Activated CD4-positive, alpha-beta T cell treated with anti-CD3 and anti-CD28 coated beads, Interleukin-2, amount 50 U/mL, for 48 hours (primary cell): ENCODE measurements around the gene ZNF525.
"Not testable (repeated sequence)": the region's sequence is repeated elsewhere in the genome, so short reads cannot be mapped to it uniquely, and the experiment has no call there.

Experiments
- DNase-seq, 2 experiments: peaks; one replicate each; pipeline ENCODE4 v3.0.0-alpha.2; 2020

The ZNF525 gene

DNA sequence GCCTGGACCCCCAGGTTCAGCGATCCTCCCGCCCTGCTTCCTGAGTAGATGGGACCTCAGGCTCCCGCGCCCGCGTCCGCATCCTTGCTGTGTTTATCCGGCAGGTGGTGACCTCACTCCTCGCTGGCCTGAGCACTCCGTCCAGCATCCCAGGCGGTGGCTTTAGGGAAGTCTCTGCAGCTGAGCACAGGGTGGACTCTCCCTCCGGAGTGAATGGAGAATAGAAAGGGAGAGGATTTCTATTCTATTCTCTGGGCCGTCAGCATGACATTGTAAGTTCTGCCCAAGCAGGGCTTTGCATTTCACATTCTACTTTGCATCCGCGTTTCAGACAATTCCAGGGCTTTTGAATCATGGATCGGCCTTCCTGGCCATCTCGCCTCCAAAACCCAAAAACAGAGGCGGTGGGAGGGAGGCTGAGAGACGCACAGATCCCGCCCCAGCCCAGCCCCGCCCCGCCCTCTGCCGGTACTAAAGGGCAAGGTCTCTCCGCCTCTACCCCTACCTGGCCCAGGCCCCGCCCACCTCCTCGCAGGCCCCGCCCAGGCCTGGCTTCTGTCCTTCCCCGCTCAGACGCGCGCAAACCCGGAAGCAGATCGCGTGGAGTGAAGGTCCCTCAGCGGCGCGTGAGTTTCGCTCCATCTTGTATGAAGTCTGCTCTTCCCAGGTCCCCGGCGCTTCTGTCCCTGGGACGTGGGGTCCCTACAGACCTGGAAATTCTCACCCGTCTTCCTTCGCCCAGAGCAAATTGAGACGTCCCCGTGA is at the start of gene ZNF525:
Gene ZNF525 (plus strand): TSS at position 572 of the 765 bp plus-strand sequence. CDS start 6,577 bp downstream, outside the sequence.
- peak; percentile 97 for DNase-seq

DNA sequence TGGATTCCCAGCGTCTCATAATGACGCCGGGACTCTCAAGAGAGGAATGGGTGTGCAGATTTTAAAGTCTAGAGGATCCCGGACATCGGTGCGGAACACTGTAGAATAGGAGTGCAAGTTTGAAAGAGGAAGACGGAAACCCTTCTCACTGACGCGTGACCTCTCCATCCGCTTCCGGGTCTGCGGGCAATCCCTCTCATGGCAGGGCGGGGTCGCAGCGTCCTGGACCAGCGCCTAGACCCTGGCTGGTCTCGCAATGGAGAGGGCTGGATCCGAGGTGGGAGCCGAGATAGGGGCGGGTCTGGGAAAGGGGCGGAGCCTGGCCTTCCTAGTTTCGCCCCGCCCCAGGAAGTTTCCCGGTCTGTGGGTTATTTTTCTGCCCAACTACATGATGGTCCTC is 36.5 kb upstream of the ZNF525 start:
- DNase-seq = peak in 1 of 2 experiments; percentile 6

DNA sequence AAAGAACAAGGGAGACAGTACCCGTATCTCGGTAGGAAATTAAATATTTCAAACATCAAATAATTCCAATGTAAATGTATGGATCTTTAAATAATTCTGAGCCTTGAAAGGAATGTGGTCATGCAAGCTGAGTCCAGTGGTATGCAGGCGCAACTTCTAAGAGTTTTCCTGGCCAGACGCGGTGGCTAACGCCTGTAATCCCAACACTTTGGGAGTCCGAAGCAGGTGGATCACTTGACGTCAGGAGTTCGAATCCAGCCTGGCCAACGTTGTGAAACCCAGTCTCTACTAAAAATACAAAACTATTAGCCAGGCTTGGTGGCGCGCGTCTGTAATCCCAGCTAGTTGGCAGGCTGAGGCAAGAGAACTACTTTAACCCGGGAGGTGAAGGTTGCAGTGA is 33.0 kb upstream of the ZNF525 start:
- no peak for DNase-seq

DNA sequence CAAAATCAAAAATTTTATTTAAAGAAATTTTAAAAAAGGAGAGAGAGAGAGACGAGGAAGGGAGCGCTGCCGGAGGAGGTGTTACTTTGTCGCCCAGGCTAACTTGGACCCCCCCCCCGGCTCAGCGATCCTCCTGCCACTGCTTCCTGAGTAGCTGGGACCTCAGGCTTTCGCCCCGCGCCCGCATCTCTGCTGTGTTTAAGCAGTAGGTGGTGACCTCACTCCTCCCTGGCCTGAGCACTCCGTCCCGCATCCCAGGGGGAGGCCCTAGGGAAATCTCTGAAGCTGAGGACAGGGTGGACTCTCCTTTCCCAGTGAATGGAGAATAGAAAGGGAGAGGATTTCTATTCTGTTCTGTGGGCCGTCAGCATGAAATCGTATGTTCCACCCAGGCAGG is 32.4 kb upstream of the ZNF525 start:
- DNase-seq = peak; percentile 19 to 39

DNA sequence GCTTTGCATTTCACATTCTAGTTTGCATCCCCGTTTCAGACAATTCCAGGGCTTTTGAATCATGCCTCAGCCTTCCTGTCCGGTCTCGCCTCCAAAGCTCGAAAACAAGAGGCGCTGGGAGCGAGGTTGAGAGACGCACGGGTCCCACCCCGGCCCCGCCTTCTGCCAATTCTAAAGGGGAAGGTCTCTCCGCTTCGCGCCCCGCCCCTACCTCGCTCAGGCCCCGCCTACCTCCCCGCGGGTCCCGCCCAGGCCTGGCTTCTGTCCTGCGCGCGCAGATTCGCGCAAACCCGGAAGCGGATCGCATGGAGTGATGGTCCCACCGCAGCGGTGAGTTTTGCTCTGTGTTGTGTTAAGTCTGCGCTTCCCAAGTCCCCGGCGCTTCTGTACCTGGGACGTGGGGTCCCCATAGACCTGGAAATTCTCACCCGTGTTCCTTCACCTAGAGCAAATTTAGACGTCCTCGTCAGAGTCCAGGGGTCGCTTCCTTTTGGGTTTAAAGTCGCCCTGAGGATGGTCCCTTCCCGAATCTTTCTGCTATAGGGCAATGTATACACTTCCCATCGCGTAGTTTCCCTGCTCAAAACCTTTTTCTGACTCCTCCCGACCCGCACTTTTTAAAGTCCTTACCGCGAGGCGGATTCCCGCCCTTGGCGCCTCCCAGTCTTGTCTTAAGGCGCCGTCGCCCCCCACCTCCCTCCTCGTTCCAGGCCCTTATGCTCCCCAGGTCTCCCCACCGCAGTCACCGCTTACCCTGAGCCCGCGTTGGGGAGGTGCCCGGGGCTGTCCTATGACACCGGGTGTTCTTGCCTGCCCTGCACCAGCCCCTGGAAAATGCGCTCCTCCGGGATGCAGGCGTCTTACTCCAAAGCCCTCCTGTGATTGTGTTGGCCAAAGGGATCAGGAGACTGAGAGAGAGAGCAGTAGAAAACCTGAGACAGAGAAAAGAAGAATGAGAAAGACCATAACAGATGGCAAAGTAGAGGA is 31.7 kb upstream of the ZNF525 start, which contains the start of gene ZNF845:
Gene ZNF845 (plus strand): TSS at position 287 of the 987 bp plus-strand sequence. CDS start 7,559 bp downstream, outside the sequence.
- peak; percentile 96 for DNase-seq

DNA sequence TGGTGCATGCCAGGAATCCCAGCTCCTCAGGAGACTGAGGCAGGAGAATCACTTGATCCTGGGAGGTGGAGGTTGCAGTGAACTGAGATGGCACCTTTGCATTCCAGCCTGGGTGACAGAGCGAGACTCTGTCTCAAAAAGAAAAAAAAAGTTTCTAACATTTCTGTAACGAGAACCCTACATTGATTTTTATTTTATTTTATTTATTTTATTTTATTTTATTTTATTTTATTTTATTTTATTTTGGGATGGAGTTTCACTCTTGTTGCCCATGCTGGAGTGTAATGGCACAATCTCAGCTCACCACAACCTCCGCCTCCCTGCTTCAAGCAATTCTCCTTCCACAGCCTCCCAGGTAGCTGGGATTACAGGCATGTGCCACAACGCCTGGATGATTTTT is 21.1 kb upstream of the ZNF525 start:
- DNase-seq = not testable (repeated sequence)

DNA sequence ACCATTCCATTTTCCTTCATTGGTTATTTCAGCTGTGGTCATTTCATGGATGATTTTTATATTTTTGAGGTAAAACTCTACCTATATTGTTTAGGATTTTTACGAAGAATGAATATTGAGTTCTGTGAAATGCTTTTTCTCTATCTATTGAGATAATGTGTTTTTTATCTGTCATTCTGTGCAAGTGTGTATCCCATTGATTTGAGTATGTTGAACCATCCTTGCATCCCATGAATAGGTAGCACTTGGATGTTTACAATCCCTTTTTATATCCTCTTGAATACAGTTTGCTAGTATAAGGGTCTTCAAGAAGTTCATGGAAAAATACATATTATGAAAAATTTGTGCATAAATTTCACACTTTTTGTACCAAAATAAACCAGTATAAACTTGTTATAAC is 9.8 kb upstream of the ZNF525 start:
- DNase-seq = no peak

DNA sequence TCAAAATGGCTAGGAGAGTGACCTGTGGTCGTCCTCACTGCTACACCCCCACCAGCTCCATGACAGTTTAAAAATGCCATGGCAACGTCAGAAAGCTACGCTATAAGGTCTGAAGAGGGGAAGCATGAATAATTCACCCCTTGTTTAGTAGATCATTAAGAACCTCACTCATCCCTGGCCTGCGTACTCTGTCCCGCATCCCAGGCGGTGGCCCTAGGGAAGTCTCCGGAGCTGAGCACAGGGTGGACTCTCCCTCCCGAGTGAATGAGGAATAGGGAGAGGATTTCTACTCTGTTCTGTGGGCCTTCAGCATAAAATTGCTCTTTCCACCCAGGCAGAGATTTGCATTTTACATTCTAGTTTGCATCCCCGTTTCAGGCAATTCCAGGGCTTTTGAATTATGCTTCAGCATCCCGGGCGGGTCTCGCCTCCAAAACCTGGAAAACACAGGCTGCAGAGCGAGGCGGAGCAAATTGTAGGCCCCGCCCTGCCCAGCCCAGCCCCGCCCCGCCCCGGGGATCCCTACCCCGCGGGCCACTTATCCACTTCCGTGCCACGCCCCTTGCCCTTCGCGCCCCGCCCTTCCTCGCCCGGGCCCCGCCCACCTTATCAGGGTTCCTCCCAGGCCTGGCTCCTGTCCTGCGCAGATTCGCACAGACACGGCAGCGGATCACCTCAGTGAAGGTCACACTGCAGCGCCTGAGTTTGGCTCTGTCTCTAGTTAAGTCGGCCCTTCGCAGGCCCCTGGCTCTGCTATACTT is 7.5 kb upstream of the ZNF525 start:
- no peak for DNase-seq

DNA sequence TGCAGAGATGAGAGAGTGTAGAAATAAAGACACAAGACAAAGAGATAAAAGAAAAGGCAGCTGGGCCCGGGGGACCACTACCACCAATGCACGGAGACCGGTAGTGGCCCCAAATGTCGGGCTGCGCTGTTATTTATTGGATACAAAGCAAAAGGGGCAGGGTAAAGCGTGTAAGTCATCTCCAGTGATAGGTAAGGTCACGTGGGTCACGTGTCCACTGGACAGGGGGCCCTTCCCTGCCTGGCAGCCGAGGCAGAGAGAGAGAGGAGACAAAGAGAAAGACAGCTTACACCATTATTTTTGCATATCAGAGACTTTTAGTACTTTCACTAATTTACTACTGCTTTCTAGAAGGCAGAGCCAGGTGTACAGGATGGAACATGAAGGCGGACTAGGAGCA is 5.4 kb upstream of the ZNF525 start:
- DNase-seq = not testable (repeated sequence)

DNA sequence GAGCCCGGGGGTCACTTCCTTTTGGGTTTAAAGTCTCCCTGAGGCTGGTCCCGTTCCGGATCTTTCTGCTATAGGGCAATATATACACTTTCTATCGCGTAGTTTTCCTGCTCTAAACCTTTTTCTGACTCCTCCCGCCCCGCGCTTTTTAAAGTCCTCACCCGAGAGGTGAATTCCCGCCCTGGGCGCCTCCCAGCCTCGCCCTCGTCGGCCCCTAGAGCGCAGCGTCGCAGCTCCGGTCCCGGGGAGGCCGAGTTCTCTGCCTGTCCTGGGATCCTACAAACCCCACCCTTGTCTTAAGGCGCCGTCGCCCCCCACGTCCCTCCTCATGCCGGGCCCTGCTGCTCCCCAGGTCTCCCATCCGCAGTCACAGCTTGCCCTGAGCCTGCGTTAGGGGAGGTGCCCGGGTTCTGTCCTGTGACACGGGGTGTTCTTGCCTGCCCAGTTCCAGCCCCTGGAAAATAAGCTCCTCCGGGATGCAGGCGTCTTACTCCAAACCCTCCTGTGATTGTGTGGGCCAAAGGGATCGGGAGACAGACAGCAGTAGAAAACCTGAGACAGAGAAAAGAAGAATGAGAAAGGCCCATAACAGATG is 491 bp downstream of the ZNF525 start:
- DNase-seq = peak; percentile 44 to 53

DNA sequence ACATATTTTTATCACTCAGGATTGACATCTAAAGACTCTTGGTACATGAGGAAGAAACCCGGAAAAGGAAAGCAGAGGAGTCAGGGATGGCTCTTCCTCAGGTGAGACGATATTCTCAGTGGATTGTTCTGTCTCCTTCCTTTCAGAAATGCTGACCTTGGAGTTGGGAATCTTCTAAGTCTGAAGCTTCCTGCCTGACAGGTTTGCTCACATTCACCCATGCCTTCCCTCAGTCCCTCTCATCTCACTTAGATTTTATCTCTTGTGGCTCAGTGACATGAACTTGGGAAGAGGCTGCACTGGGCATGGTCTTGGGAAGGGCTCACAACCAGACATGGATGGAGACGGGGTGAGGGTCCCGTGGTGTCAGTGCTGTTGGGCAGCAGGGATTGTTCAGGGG is 6.7 kb downstream of the ZNF525 start:
- DNase-seq = no peak

DNA sequence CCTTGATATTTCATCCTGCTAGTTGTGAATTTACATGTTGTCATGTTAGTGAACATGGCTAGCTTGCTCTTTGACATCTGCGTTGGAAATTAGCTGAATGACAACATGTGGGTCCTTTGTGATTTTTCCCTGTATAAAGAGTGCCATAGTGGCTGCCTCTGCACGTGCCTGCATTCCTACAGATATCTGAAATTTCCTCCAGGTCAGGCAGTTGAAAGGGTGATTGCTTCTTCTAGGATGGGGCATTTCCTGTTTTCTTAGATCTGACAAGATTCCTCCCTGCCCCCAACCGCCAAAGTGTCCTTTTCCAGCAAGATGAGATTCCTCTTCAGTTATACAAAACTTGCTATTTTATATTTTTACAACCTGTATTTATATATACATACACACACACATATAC is 8.8 kb downstream of the ZNF525 start:
- no peak for DNase-seq

DNA sequence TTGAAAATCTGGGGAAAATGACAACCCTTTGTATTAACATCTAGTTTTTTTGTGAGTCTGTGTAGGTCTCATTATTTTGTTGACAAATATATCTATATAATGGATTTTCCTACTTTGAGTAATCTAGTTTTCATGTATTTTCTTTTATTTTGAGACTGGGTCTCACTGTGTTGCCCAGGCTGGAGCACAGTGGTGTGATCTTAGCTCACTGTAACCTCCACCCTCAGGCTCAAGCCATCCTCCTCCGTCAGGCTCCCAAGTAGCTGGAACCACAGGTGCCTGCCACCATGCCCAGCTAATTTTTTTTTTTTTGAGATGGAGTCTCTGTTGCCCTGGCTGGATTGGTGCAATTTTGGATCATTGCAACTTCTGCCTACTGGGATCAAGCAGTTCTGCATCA is 9.2 kb downstream of the ZNF525 start:
- DNase-seq = no peak

DNA sequence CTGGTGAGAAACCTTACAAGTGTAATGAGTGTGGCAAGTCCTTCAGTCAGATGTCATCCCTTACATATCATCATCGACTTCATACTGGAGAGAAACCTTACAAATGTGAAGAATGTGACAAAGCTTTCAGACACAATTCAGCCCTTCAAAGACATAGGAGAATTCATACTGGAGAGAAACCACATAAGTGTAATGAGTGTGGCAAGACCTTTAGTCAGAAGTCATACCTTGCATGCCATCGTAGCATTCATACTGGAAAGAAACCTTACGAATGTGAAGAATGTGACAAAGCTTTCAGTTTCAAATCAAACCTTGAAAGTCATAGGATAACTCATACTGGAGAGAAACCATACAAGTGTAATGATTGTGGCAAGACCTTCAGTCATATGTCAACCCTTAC is 15.9 kb downstream of the ZNF525 start:
- no peak for DNase-seq

DNA sequence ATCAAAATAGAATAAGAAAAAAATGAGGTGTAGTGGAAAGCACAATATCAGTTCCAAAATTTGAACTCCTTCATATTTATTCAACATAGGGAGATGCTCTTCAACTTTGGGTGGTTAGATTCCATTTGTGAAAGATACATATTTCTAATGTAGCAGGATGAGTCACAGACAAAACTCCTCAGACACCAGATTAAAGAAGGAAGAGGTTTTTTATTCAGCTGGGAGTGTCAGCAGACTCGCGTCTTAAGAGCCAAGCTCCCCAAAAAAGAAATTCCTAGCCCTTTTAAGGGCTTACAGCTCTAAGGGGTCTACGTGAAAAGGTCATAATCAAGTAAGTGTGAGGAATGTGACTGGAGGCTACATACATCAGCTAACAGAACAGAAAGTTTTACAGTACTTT is 22.7 kb downstream of the ZNF525 start:
- no peak for DNase-seq

DNA sequence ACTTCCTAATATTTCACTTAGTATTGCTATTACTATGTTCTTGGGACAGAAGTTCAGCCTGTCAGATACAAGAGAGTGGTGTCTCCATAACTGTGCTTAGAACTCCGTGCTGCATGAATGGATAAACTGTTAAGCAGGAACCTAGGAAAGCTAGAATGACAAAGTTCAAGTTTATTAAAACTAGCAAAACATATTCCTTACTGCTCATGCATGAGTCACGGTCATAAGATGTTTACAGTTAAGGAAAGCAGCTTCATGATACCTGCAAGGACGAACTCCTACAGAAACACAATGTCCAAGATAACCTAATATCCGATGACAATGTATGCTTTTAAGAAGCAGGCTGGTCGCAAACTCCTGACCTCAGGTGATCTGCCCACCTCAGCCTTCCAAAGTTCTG is 23.4 kb downstream of the ZNF525 start:
- no peak for DNase-seq

DNA sequence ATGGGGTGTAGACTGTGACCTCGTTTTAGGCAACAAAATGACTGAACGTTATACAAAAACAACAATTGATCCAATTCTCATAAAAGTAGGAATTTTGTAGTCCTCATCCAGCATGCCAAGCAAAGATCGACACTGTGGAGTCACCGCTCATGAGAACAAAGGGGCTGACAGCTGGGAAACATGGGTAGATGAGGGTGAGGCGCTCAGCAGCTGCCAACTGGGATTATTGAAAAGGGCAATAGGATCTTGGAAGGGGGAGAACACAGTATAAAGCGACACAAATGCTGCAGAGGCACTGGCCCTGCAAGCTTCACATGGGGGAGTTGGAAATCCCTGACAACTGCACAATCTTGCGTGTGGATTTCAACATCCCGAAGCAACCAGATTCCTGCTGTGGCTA is 24.1 kb downstream of the ZNF525 start:
- no peak for DNase-seq

DNA sequence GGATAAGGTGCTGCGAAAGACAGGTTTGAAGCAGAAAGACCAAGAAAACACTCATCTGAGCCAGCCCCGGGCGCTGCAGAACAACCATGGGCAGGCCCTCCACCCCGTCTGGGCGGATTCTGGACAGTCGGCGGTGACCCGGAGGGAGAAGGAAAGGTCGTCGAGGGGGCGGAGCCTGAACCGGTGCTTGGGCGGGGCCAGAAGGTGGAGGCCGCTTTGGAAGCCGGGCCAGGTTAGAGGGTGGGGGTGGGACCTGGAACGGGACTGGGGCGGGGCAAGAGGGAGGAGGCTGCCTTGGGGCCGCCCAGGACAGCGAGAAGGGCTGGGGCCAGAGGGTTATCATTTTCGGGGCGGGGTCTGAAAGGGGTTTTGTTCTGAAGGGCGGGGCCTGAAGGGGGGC is 24.5 kb downstream of the ZNF525 start:
- DNase-seq = no peak

DNA sequence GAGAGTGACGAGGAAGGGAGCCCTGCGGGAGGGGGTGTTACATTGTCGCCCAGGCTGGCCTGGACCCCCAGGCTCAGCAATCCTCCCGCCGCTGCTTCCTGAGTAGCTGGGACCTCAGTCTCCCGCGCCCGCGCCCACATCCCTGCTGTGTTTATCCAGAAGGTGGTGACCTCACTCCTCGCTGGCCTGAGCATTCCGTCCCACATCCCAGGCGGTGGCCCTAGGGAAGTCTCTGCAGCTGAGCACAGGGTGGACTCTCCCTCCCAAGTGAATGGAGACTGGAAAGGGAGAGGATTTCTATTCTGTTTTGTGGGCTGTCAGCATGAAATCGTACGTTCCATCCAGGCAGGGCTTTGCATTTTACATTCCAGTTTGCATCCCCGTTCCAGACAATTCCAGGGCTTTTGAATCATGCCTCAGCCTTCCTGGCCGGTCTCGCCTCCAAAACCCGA is 29.0 kb downstream of the ZNF525 start:
- peak in 1 of 2 experiments; percentile 5 for DNase-seq

DNA sequence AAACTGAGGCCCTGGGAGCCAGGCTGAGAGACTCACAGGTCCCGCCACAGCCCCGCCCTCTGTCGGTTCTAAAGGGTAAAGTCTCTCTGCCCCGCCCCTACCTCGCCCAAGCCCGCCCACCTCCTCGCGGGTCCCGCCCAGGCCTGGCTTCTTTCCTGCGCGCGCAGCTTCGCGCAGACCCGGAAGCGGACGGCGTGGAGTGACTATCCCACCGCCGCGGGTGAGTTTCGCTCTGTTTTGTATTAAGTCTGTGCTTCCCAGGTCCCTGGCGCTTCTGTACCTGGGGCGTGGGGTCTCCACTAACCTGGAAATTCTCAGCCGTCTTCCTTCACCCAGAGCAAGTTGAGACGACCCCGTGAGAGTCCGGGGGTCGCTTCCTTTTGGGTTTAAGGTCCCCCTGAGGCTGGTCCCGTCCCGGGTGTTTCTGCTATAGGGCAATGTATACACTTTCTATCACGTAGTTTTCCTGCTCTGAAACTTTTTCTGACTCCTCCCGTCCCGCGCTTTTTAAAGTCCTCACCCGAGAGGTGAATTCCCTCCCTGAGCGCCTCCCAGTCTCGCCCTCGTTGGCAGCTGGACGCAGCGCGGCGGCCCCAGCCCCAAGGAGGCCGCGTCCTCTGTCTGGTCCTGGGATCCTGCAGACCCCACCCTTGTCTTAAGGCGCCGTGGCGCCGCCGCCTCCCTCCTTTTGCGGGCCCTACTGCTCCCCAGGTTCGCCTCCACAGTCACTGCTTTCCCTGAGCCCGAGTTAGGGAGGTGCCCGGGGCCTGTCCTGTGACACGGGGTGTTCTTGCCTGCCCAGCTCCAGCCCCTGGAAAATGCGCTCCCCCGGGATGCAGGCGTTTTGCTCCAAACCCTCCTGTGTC is 29.7 kb downstream of the ZNF525 start, which contains the start of gene ZNF765:
Gene ZNF765 (plus strand): TSS at position 176 of the 866 bp plus-strand sequence. CDS start 2,867 bp downstream, outside the sequence.
- peak; percentile 96 for DNase-seq
